IMR-90 (cell line): ENCODE results near the gene FLT3. TPM values are rescaled to one million over a fixed set of nuclear protein-coding genes. Genes with fewer than 3 reads are reported as not detected.

Experiments used
- ATAC-seq: fragments of 200-7000 bp; cut with Tn5 transposase; 2 replicates; pipeline ENCODE4 v1.9.1; 2020; ENCODE audit warnings: low read depth, mild to moderate bottlenecking, moderate library complexity
- BruUV-seq: library from RNA; stranded (reverse); fragments of 400-500 nt; replicated peaks from 2 replicates; lab custom pipeline; 2021; lab: Mats Ljungman, UMichigan
- CTCF ChIA-PET: fragments of 300-600 bp; formaldehyde crosslinking; extraction: SDS; loops from one replicate; lab custom pipeline; 2021; ENCODE audit warnings: antibody characterized with exemption; lab: Yijun Ruan, JAX
- POLR2A ChIA-PET: fragments of 300-600 bp; sonication (Branson Sonifier 250); formaldehyde crosslinking; loops from one replicate; lab custom pipeline; 2022; ENCODE audit warnings: antibody characterized with exemption; ENCODE audit not compliant: unreplicated experiment; lab: Charles Lee
- DNase-seq: peaks from one replicate; pipeline ENCODE4 v3.0.0; 2013
- H2AFZ ChIP-seq: replicated peaks from 2 replicates; pipeline ENCODE3; 2013; ENCODE audit warnings: low read length, mild to moderate bottlenecking; ENCODE audit not compliant: poor library complexity
- H2AK5ac ChIP-seq: 2 replicates; pipeline ENCODE4 v1.6.1; 2013; ENCODE audit warnings: low read depth, low read length, inconsistent platforms
- H2AK9ac ChIP-seq: replicated peaks from 2 replicates; pipeline ENCODE3; 2013; ENCODE audit warnings: mild to moderate bottlenecking, low read depth, low read length, moderate library complexity; ENCODE audit not compliant: poor library complexity
- H2BK120ac ChIP-seq: 2 replicates; pipeline ENCODE4 v1.6.1; 2013; ENCODE audit warnings: low read depth, low read length, inconsistent platforms
- H2BK15ac ChIP-seq: 3 replicates; pipeline ENCODE4 v1.6.1; 2013; ENCODE audit warnings: low read depth, low read length, inconsistent platforms
- H2BK20ac ChIP-seq: 2 replicates; pipeline ENCODE4 v1.6.1; 2013; ENCODE audit warnings: low read depth, mild to moderate bottlenecking, inconsistent platforms, low read length, moderate library complexity
- H2BK5ac ChIP-seq: 2 replicates; pipeline ENCODE4 v1.6.1; 2013; ENCODE audit warnings: mild to moderate bottlenecking, low read depth, low read length, inconsistent platforms; ENCODE audit not compliant: poor library complexity, severe bottlenecking
- H3K14ac ChIP-seq: replicated peaks from 2 replicates; pipeline ENCODE4 v1.6.1; 2013; ENCODE audit warnings: low read depth, low read length, inconsistent platforms
- H3K18ac ChIP-seq: 2 replicates; pipeline ENCODE4 v1.6.1; 2013; ENCODE audit warnings: low read depth, low read length, control low read depth
- H3K23ac ChIP-seq: 2 replicates; pipeline ENCODE4 v1.6.1; 2013; ENCODE audit warnings: low read depth, low read length, inconsistent platforms
- H3K27ac ChIP-seq: 2 replicates; pipeline ENCODE4 v1.5.1; 2013; ENCODE audit warnings: mild to moderate bottlenecking, control low read depth, low read length; ENCODE audit not compliant: insufficient read depth
- H3K27me3 ChIP-seq: 2 replicates; pipeline ENCODE4 v1.6.1; 2013; ENCODE audit warnings: low read length; ENCODE audit not compliant: control insufficient read depth, insufficient read depth
- H3K36me3 ChIP-seq: 2 replicates; pipeline ENCODE4 v1.6.1; 2013; ENCODE audit warnings: low read length, mixed read lengths; ENCODE audit not compliant: control insufficient read depth, insufficient read depth
- H3K4ac ChIP-seq: 2 replicates; pipeline ENCODE4 v1.6.1; 2013; ENCODE audit warnings: low read depth, low read length, inconsistent platforms
- H3K4me1 ChIP-seq: 2 replicates; pipeline ENCODE4 v1.6.1; 2013; ENCODE audit warnings: low read length, mixed read lengths; ENCODE audit not compliant: control insufficient read depth, insufficient read depth
- H3K4me2 ChIP-seq: 2 replicates; pipeline ENCODE4 v1.6.1; 2013; ENCODE audit warnings: low read depth, mild to moderate bottlenecking, control low read depth, low read length, moderate library complexity
- H3K4me3 ChIP-seq: 2 replicates; pipeline ENCODE4 v1.5.1; 2013; ENCODE audit warnings: low read depth, mild to moderate bottlenecking, control low read depth, low read length, moderate library complexity; ENCODE audit not compliant: insufficient read depth
- H3K56ac ChIP-seq: 2 replicates; pipeline ENCODE4 v1.6.1; 2013; ENCODE audit warnings: low read length, inconsistent platforms; ENCODE audit not compliant: insufficient read depth; ENCODE audit errors: extremely low read depth
- H3K79me1 ChIP-seq, 2 experiments: 2 replicates each; pipeline ENCODE4 v1.6.1; 2013; ENCODE audit warnings: low read length in 2 of 2, inconsistent platforms in 1 of 2, low read depth in 1 of 2
- H3K9ac ChIP-seq: 2 replicates; pipeline ENCODE4 v1.6.1; 2013; ENCODE audit warnings: low read depth, low read length, control low read depth
- H3K9me1 ChIP-seq: 2 replicates; pipeline ENCODE4 v1.6.1; 2013; ENCODE audit warnings: low read length, inconsistent platforms; ENCODE audit not compliant: insufficient read depth
- H3K9me3 ChIP-seq: 2 replicates; pipeline ENCODE4 v1.6.1; 2013; ENCODE audit warnings: low read length; ENCODE audit not compliant: control insufficient read depth, insufficient read depth
- H4K20me1 ChIP-seq: 2 replicates; pipeline ENCODE4 v1.6.1; 2013; ENCODE audit warnings: low read length, inconsistent platforms; ENCODE audit not compliant: insufficient read depth
- H4K5ac ChIP-seq: 2 replicates; pipeline ENCODE4 v1.6.1; 2013; ENCODE audit warnings: mild to moderate bottlenecking, low read depth, low read length, control low read depth
- H4K8ac ChIP-seq, 2 experiments: 2 replicates each; pipeline ENCODE4 v1.6.1; 2013; ENCODE audit warnings: low read depth in 2 of 2, low read length in 2 of 2, control low read depth in 1 of 2, inconsistent platforms in 1 of 2
- H4K91ac ChIP-seq: 2 replicates; pipeline ENCODE4 v1.6.1; 2013; ENCODE audit warnings: low read depth, low read length, inconsistent platforms; ENCODE audit not compliant: insufficient read depth
- CEBPB ChIP-seq: IDR thresholded peaks from 2 replicates; pipeline ENCODE4 v1.6.1; 2012; ENCODE audit warnings: low read depth, low read length, improper control_type of control experiment
- CHD1 ChIP-seq: IDR thresholded peaks from 2 replicates; pipeline ENCODE4 v1.6.1; 2012; ENCODE audit warnings: low read depth, low read length, improper control_type of control experiment
- CTCF ChIP-seq: conservative IDR thresholded peaks from 2 replicates; pipeline ENCODE4 v1.5.1; 2012; ENCODE audit warnings: mild to moderate bottlenecking, low read depth, low read length, improper control_type of control experiment
- FOS ChIP-seq: fragments of 150-350 bp; IDR thresholded peaks from 2 replicates; pipeline ENCODE4 v1.6.1; 2016; ENCODE audit warnings: low read depth, low read length
- MAFK ChIP-seq: IDR thresholded peaks from 2 replicates; pipeline ENCODE4 v1.6.1; 2012; ENCODE audit warnings: low read depth, low read length, improper control_type of control experiment
- MAZ ChIP-seq: IDR thresholded peaks from 2 replicates; pipeline ENCODE4 v1.6.1; 2012; ENCODE audit warnings: low read depth, mild to moderate bottlenecking, low read length, improper control_type of control experiment, moderate library complexity, borderline replicate concordance
- MXI1 ChIP-seq: IDR thresholded peaks from 2 replicates; pipeline ENCODE4 v1.6.1; 2012; ENCODE audit warnings: low read depth, mild to moderate bottlenecking, low read length, moderate library complexity, borderline replicate concordance
- NFE2L2 ChIP-seq: fragments of 150-350 bp; IDR thresholded peaks from 2 replicates; pipeline ENCODE4 v1.6.1; 2016; ENCODE audit warnings: low read depth, mild to moderate bottlenecking, low read length
- POLR2A ChIP-seq: IDR thresholded peaks from 2 replicates; pipeline ENCODE4 v1.6.1; 2012; ENCODE audit warnings: mild to moderate bottlenecking, low read depth, low read length
- RAD21 ChIP-seq: IDR thresholded peaks from 2 replicates; pipeline ENCODE4 v1.6.1; 2012; ENCODE audit warnings: low read length, improper control_type of control experiment
- RCOR1 ChIP-seq: IDR thresholded peaks from 2 replicates; pipeline ENCODE4 v1.6.1; 2012; ENCODE audit warnings: mild to moderate bottlenecking, low read length, improper control_type of control experiment; ENCODE audit not compliant: insufficient replicate concordance
- RFX5 ChIP-seq: IDR thresholded peaks from 2 replicates; pipeline ENCODE4 v1.8.0; 2012; ENCODE audit warnings: low read depth, mild to moderate bottlenecking, low read length, moderate library complexity
- SMC3 ChIP-seq: fragments of 150-350 bp; IDR thresholded peaks from 2 replicates; pipeline ENCODE4 v1.6.1; 2016; ENCODE audit warnings: low read depth, mild to moderate bottlenecking, antibody characterized with exemption, low read length, moderate library complexity
- USF2 ChIP-seq: fragments of 150-350 bp; IDR thresholded peaks from 2 replicates; pipeline ENCODE4 v1.6.1; 2017; ENCODE audit warnings: mild to moderate bottlenecking, antibody characterized with exemption, low read length, low read depth
- WGBS, 2 experiments: methylation state at CpG; one replicate each; pipeline versions ENCODE4 v1.1.5 to v1.1.7; 2013; ENCODE audit warnings: missing lambda C conversion rate in 2 of 2; ENCODE audit not compliant: insufficient read length in 1 of 2; ENCODE audit errors: extremely low coverage in 2 of 2; 5-methylcytosine and 5-hydroxymethylcytosine counted together
- dilution Hi-C: fragments of 300-500 bp; cut with HindIII; formaldehyde crosslinking; loops from one replicate; pipeline ENCODE4 v1.14.3; 2018; ENCODE audit warnings: low sequenced_read_pairs; ENCODE audit not compliant: unreplicated experiment
- in situ Hi-C: fragments of 300-500 bp; cut with MboI; formaldehyde crosslinking; loops from 3 replicates; pipeline ENCODE4 v1.14.3; 2019; ENCODE audit warnings: low sequenced_read_pairs, inconsistent platforms, mixed read lengths
- intact Hi-C: fragments of 100-400 bp; cut with micrococcal nuclease; formaldehyde crosslinking; loops from 2 replicates; pipeline ENCODE4 v1.10.0; 2022
- polyA plus RNA-seq, 3 experiments: library from polyadenylated mRNA; depleted of rRNA; stranded (reverse); fragments of >200 nt; gene quantifications; 2 replicates each; pipeline ENCODE4 v1.2.3, GENCODE V29; 2012; ENCODE audit warnings: low replicate concordance in 1 of 3
- total RNA-seq: library from RNA; depleted of rRNA; stranded (reverse); fragments of >200 nt; gene quantifications from 2 replicates; pipeline ENCODE4 v1.2.3, GENCODE V29; 2012
- TF ChIP-seq, protein P1 (sequence below): fragments of 150-350 bp; IDR thresholded peaks from 2 replicates; pipeline ENCODE4 v1.6.1; 2016; ENCODE audit warnings: low read depth, mild to moderate bottlenecking, low read length, moderate library complexity, borderline replicate concordance

The FLT3 gene
- total and polyA plus RNA-seq, 2 of the 4 experiments (the other 2 are of a cell fraction), result not detected

DNA sequence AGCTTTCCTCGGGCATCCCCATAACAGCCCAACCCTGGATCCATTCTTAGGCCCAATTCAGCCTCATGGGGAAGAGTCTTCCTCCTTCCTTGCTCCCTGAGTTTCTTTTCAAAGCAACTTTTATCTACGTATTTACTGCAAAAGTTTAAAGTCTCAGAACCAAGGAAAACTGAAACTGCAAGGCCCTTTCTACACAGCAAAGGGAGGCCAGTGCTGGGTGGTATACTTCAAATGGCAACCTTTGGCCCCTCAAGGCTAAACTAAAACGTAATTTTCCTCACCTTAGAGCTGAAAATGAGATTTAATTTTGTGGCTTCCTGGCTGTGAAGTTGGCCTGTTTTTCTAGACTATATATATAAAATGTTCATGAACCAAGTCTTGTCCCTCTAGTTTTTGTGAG is 136.9 kb downstream of the FLT3 start:
- BruUV-seq, result no TSS peak
- CTCF ChIA-PET, result no interaction called here
- dilution Hi-C loops, result no loop called here

More for the DNA sequence above, 136.9 kb downstream of the FLT3 start:
- Histone ChIP-seq H3K23ac (no peak overlapping the region), H3K9me3 (no peaks in the 10 kb centered on the region; the same call in 1 of the 2 replicates), H2BK5ac (no peak overlapping the region), H3K4ac (no peak overlapping the region), H4K20me1 (peaks cover 4% of the 10 kb centered on the region; the same call in 1 of the 2 replicates), H3K27ac (no peak overlapping the region), H4K5ac (no peak overlapping the region), H2AK5ac (no peak overlapping the region), H4K8ac (no peak overlapping the region), H3K36me3 (no peaks in the 10 kb centered on the region), H3K4me3 (no peak overlapping the region), H3K9me1 (no peaks in the 10 kb centered on the region), H3K56ac (no peak overlapping the region), H2AFZ (no peak overlapping the region), H3K18ac (no peak overlapping the region), H3K27me3 (peaks cover 96% of the 10 kb centered on the region), H2BK15ac (no peak overlapping the region), H4K91ac (no peak overlapping the region), H2AK9ac (no peak overlapping the region), H2BK20ac (no peak overlapping the region), H3K9ac (no peak overlapping the region), H2BK120ac (no peak overlapping the region), H3K4me1 (peaks cover 3% of the 10 kb centered on the region; the same call in 1 of the 2 replicates), H3K4me2 (no peak overlapping the region), H3K14ac (no peak overlapping the region), H3K79me1 (no peaks in the 10 kb centered on the region)
- no peak for TF ChIP-seq CTCF
- TF ChIP-seq POLR2A, result no peak
- TF ChIP-seq RFX5, result no peak
- TF ChIP-seq, protein P1, sequence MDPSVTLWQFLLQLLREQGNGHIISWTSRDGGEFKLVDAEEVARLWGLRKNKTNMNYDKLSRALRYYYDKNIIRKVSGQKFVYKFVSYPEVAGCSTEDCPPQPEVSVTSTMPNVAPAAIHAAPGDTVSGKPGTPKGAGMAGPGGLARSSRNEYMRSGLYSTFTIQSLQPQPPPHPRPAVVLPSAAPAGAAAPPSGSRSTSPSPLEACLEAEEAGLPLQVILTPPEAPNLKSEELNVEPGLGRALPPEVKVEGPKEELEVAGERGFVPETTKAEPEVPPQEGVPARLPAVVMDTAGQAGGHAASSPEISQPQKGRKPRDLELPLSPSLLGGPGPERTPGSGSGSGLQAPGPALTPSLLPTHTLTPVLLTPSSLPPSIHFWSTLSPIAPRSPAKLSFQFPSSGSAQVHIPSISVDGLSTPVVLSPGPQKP, result no peak
- no peak for TF ChIP-seq NFE2L2
- TF ChIP-seq RCOR1, result no peak
- TF ChIP-seq CEBPB, result no peak
- TF ChIP-seq FOS, result no peak
- no peak for TF ChIP-seq CHD1
- no peak for TF ChIP-seq RAD21
- TF ChIP-seq MAZ, result no peak
- TF ChIP-seq MAFK, result no peak
- no peak for TF ChIP-seq SMC3
- TF ChIP-seq MXI1, result no peak
- TF ChIP-seq USF2, result no peak
- no peak for ATAC-seq
- no CpG with 5 or more reads among the region's 3 CpGs for WGBS, 2 experiments
- POLR2A ChIA-PET, result no interaction called here
- DNase-seq, result no peak
- in situ Hi-C loops (no loop called here), intact Hi-C loops (no loop called here)
